GM10266 (cell line): ENCODE measurements around the gene PRKCH.

Experiments used
- DNase-seq: peaks from one replicate; pipeline ENCODE4 v3.0.0; 2012; ENCODE audit errors: extremely low spot score
- CTCF ChIP-seq: IDR thresholded peaks from 2 replicates; pipeline ENCODE4 v1.5.1; 2012; ENCODE audit warnings: mild to moderate bottlenecking, low read depth; ENCODE audit not compliant: control insufficient read depth, insufficient read depth; ENCODE audit errors: missing control alignments

Gene PRKCH

GRCh38 chr14:61516118-61516743 lies 194.9 kb downstream of the PRKCH start:
- no peak for DNase-seq
- TF ChIP-seq CTCF = no peak

- no peak for TF ChIP-seq CTCF
- no peak for DNase-seq
These were observed 195.7 kb downstream of the PRKCH start for GRCh38 chr14:61516964-61517653.

- DNase-seq = no peak
- no peak for TF ChIP-seq CTCF
These were observed 196.6 kb downstream of the PRKCH start for GRCh38 chr14:61517911-61518384.

- TF ChIP-seq CTCF = no peak
- peak; percentile 23 for DNase-seq
These were observed 197.0 kb downstream of the PRKCH start for GRCh38 chr14:61518403-61518802.

GRCh38 chr14:61519106-61519505 lies 197.7 kb downstream of the PRKCH start:
- no peak for DNase-seq

GRCh38 chr14:61519735-61520134 lies 198.4 kb downstream of the PRKCH start:
- no peak for TF ChIP-seq CTCF
- no peak for DNase-seq

More at GRCh38 chr14:61519106-61519505, 197.7 kb downstream of the PRKCH start:
- no peak for TF ChIP-seq CTCF

GRCh38 chr14:61520576-61520975 lies 199.2 kb downstream of the PRKCH start:
- no peak for DNase-seq
- TF ChIP-seq CTCF = no peak
